Activated CD4-positive, alpha-beta T cell treated with anti-CD3 and anti-CD28 coated beads for 36 hours (primary cell): ENCODE results near the gene ACAT2. TPM values are rescaled to one million over a fixed set of nuclear protein-coding genes. Genes with fewer than 3 reads are reported as not detected.

Experiments
- ATAC-seq: fragments of 200-7000 bp; cut with Tn5 transposase; one replicate; pipeline ENCODE4 v1.10.0; 2021; ENCODE audit warnings: mild to moderate bottlenecking, moderate library complexity
- CTCF ChIA-PET: fragments of 350-600 bp; sonication (Branson Sonifier 250); formaldehyde crosslinking; loops from one replicate; lab custom pipeline; 2021; ENCODE audit warnings: antibody characterized with exemption; lab: Charles Lee
- POLR2A ChIA-PET: fragments of 350-600 bp; sonication (Branson Sonifier 250); formaldehyde crosslinking; loops from one replicate; lab custom pipeline; 2021; ENCODE audit warnings: antibody characterized with exemption, inconsistent platforms; lab: Charles Lee
- DNase-seq: peaks from one replicate; pipeline ENCODE4 v3.0.0-alpha.2; 2020
- H3K27ac Mint-ChIP-seq: one replicate; pipeline ENCODE4 v1.8.0; 2021; ENCODE audit warnings: mixed read lengths
- H3K27me3 Mint-ChIP-seq: one replicate; pipeline ENCODE4 v1.8.0; 2021; ENCODE audit warnings: mixed read lengths
- H3K36me3 Mint-ChIP-seq: one replicate; pipeline ENCODE4 v1.8.0; 2021; ENCODE audit warnings: low read depth, mixed read lengths
- H3K4me1 Mint-ChIP-seq: one replicate; pipeline ENCODE4 v1.8.0; 2021; ENCODE audit warnings: mixed read lengths
- H3K4me3 Mint-ChIP-seq: one replicate; pipeline ENCODE4 v1.8.0; 2021; ENCODE audit warnings: mild to moderate bottlenecking, moderate library complexity, mixed read lengths
- H3K9me3 Mint-ChIP-seq: one replicate; pipeline ENCODE4 v1.8.0; 2021; ENCODE audit warnings: low read depth, mixed read lengths
- intact Hi-C, 2 experiments: fragments of 100-400 bp; cut with DNase I in 1 of 2; cut with micrococcal nuclease in 1 of 2; formaldehyde crosslinking; loops; one replicate each; pipeline versions ENCODE4 v1.14.2 to v1.15.1; 2022 to 2024; cut with DNase I, micrococcal nuclease
- total RNA-seq, 2 experiments: library from RNA; stranded (reverse); gene quantifications; one replicate each; pipeline ENCODE4 v1.2.3, GENCODE V29; 2021

Gene ACAT2
- total RNA-seq, 2 experiments from 2014 or later: 55.0 to 82.1 TPM

GRCh38 chr6:159754401-159754800 lies 7.4 kb upstream of the ACAT2 start:
- DNase-seq: no peak
- Mint-ChIP-seq H3K27me3 (no peaks in the 10 kb centered on the region), H3K4me3 (no peak overlapping the region), H3K4me1 (peaks cover 6% of the 10 kb centered on the region), H3K36me3 (peaks cover 57% of the 10 kb centered on the region), H3K27ac (no peak overlapping the region), H3K9me3 (no peaks in the 10 kb centered on the region)
- ChIA-PET POLR2A (no interaction called here), CTCF (interaction anchor here (1.1 to 1.2 kb wide), 3 partner anchors 11 to 17 kb away, joined by 3 to 4 read pairs (median 3); no protein-coding TSS in a partner anchor)
- intact Hi-C loops: loop anchor here in 1 of 2 experiments (5.0 kb wide), 1 partner anchor 33 kb away; the partner anchor contains the start of gene TCP1
- no peak for ATAC-seq

GRCh38 chr6:159754959-159755914 lies 6.6 kb upstream of the ACAT2 start:
- ATAC-seq (no peak), DNase-seq (no peak)
- H3K4me1 Mint-ChIP-seq: peaks cover 11% of the 10 kb centered on the region
- no peaks in the 10 kb centered on the region for H3K27me3 Mint-ChIP-seq
- H3K36me3 Mint-ChIP-seq: peaks cover 51% of the 10 kb centered on the region
- H3K9me3 Mint-ChIP-seq: no peaks in the 10 kb centered on the region
- intact Hi-C loops: loop anchor here in 1 of 2 experiments (5.0 kb wide), 1 partner anchor 32 kb away; the partner anchor contains the start of gene TCP1
- peak overlapping the region; percentile 65 for H3K27ac Mint-ChIP-seq
- ChIA-PET CTCF (interaction anchor here (1.1 to 1.2 kb wide), 2 partner anchors 12 to 18 kb away, joined by 3 to 4 read pairs; no protein-coding TSS in a partner anchor), POLR2A (no interaction called here)
- no peak overlapping the region for H3K4me3 Mint-ChIP-seq

- DNase-seq: no peak
- intact Hi-C loops: no loop called here
- Mint-ChIP-seq H3K4me1 (peaks cover 18% of the 10 kb centered on the region), H3K4me3 (no peak overlapping the region), H3K9me3 (no peaks in the 10 kb centered on the region), H3K27me3 (no peaks in the 10 kb centered on the region), H3K36me3 (peaks cover 58% of the 10 kb centered on the region), H3K27ac (no peak overlapping the region)
- CTCF ChIA-PET: interaction anchor here (0.7 kb wide), 1 partner anchor 14 kb away, joined by 3 read pairs; no protein-coding TSS in a partner anchor
- POLR2A ChIA-PET: interaction anchor here (0.6 kb wide), 1 partner anchor 77 kb away, joined by 3 read pairs; no protein-coding TSS in a partner anchor
- no peak for ATAC-seq
Measured at GRCh38 chr6:159756508-159756907, 5.3 kb upstream of the ACAT2 start.

GRCh38 chr6:159758031-159759001 lies 3.5 kb upstream of the ACAT2 start:
- H3K27ac Mint-ChIP-seq: peak overlapping the region; percentile 74
- DNase-seq: no peak
- ChIA-PET CTCF (interaction anchor here (0.5 to 1.2 kb wide), 3 partner anchors 20 to 708 kb away, joined by 3 read pairs; no protein-coding TSS in a partner anchor), POLR2A (interaction anchor here (4.3 kb wide), 1 partner anchor 30 kb away, joined by 24 read pairs; the partner anchor contains the start of gene TCP1)
- no peak for ATAC-seq
- H3K36me3 Mint-ChIP-seq: peaks cover 58% of the 10 kb centered on the region
- no peak overlapping the region for H3K4me3 Mint-ChIP-seq
- no peaks in the 10 kb centered on the region for H3K9me3 Mint-ChIP-seq
- intact Hi-C loops: no loop called here
- no peaks in the 10 kb centered on the region for H3K27me3 Mint-ChIP-seq
- peaks cover 22% of the 10 kb centered on the region for H3K4me1 Mint-ChIP-seq

- ChIA-PET CTCF (interaction anchor here (0.6 to 1.2 kb wide), 4 partner anchors 15 to 961 kb away, joined by 3 read pairs; no protein-coding TSS in a partner anchor), POLR2A (interaction anchor here (0.6 to 4.3 kb wide), 3 partner anchors 8 to 1925 kb away, joined by 3 to 24 read pairs (median 4); partner anchors contain the start of gene TCP1)
- Mint-ChIP-seq H3K27ac (peak overlapping the region; percentile 39), H3K27me3 (no peaks in the 10 kb centered on the region), H3K4me1 (peaks cover 23% of the 10 kb centered on the region), H3K36me3 (peaks cover 56% of the 10 kb centered on the region), H3K4me3 (peak overlapping the region; percentile 20), H3K9me3 (no peaks in the 10 kb centered on the region)
- no peak for ATAC-seq
- intact Hi-C loops: loop anchor here in 1 of 2 experiments (2.0 kb wide), 1 partner anchor 69 kb away; no protein-coding TSS in a partner anchor
- DNase-seq: no peak
Measured at GRCh38 chr6:159759645-159760044, 2.2 kb upstream of the ACAT2 start.

GRCh38 chr6:159760602-159761057 lies 1.2 kb upstream of the ACAT2 start:
- ATAC-seq (no peak), DNase-seq (no peak)
- peak overlapping the region; percentile 95 for H3K4me3 Mint-ChIP-seq
- ChIA-PET POLR2A (interaction anchor here (0.7 to 4.3 kb wide), 4 partner anchors 9 to 33 kb away, joined by 3 to 24 read pairs (median 4); partner anchors contain the start of genes TCP1 and WTAP), CTCF (interaction anchor here (0.7 to 1.9 kb wide), 7 partner anchors 27 to 1107 kb away, joined by 3 to 7 read pairs (median 4); partner anchors contain the start of gene TCP1)
- intact Hi-C loops: loop anchor here in 1 of 2 experiments (1.0 to 2.0 kb wide), 2 partner anchors 33 to 70 kb away; partner anchors contain the start of gene WTAP
- no peaks in the 10 kb centered on the region for H3K9me3 Mint-ChIP-seq
- peaks cover 23% of the 10 kb centered on the region for H3K4me1 Mint-ChIP-seq
- no peaks in the 10 kb centered on the region for H3K27me3 Mint-ChIP-seq
- peak overlapping the region; percentile 94 for H3K27ac Mint-ChIP-seq
- H3K36me3 Mint-ChIP-seq: peaks cover 51% of the 10 kb centered on the region

GRCh38 chr6:159761129-159761872 lies 544 bp upstream of the ACAT2 start:
- ChIA-PET CTCF (interaction anchor here (1.0 to 1.9 kb wide), 5 partner anchors 21 to 37 kb away, joined by 3 to 7 read pairs (median 4); partner anchors contain the start of gene WTAP), POLR2A (interaction anchor here (0.7 to 4.3 kb wide), 7 partner anchors 8 to 64 kb away, joined by 3 to 24 read pairs (median 3); partner anchors contain the start of genes TCP1 and WTAP)
- intact Hi-C loops: loop anchor here in 1 of 2 experiments (1.0 to 2.0 kb wide), 2 partner anchors 34 to 70 kb away; partner anchors contain the start of gene WTAP
- Mint-ChIP-seq H3K36me3 (peaks cover 48% of the 10 kb centered on the region), H3K27ac (peak overlapping the region; percentile 94), H3K27me3 (no peaks in the 10 kb centered on the region), H3K4me3 (peak overlapping the region; percentile 95), H3K4me1 (peaks cover 23% of the 10 kb centered on the region), H3K9me3 (no peaks in the 10 kb centered on the region)
- ATAC-seq: no peak
- peak; percentile 48 for DNase-seq

GRCh38 chr6:159762681-159763293 lies 942 bp downstream of the ACAT2 start:
- intact Hi-C loops: loop anchor here (1.0 kb wide), 4 partner anchors 27 to 206 kb away; partner anchors contain the start of genes TCP1 (in 2 of the 2), SOD2 (in 1 of the 2) and WTAP (in 1 of the 2)
- H3K4me3 Mint-ChIP-seq: peak overlapping the region; percentile 95
- CTCF ChIA-PET: interaction anchor here (0.6 kb wide), 1 partner anchor 32 kb away, joined by 3 read pairs; no protein-coding TSS in a partner anchor
- DNase-seq (peak; percentile 42), ATAC-seq (no peak)
- peaks cover 28% of the 10 kb centered on the region for H3K4me1 Mint-ChIP-seq
- POLR2A ChIA-PET: interaction anchor here (4.3 kb wide), 1 partner anchor 26 kb away, joined by 24 read pairs; the partner anchor contains the start of gene TCP1
- no peaks in the 10 kb centered on the region for H3K27me3 Mint-ChIP-seq
- H3K9me3 Mint-ChIP-seq: no peaks in the 10 kb centered on the region
- H3K36me3 Mint-ChIP-seq: peaks cover 55% of the 10 kb centered on the region
- peak overlapping the region; percentile 95 for H3K27ac Mint-ChIP-seq

- Mint-ChIP-seq H3K27me3 (no peaks in the 10 kb centered on the region), H3K4me1 (peaks cover 21% of the 10 kb centered on the region), H3K9me3 (peaks cover 2% of the 10 kb centered on the region), H3K36me3 (peaks cover 70% of the 10 kb centered on the region), H3K27ac (peak overlapping the region; percentile 25), H3K4me3 (no peak overlapping the region)
- no peak for DNase-seq
- ATAC-seq: no peak
- POLR2A ChIA-PET: interaction anchor here (1.5 kb wide), 1 partner anchor 10 kb away, joined by 3 read pairs; no protein-coding TSS in a partner anchor
- CTCF ChIA-PET: no interaction called here
- intact Hi-C loops: no loop called here
Measured at GRCh38 chr6:159766906-159767305, 5.1 kb downstream of the ACAT2 start.
